HepG2 (cell line): Measurements from ENCODE around the gene ATP6V1G2. TPM values are rescaled to one million over a fixed set of nuclear protein-coding genes. Genes with fewer than 3 reads are reported as not detected.

Source experiments
- KDM5B ChIP-seq: sonication (generic); formaldehyde crosslinking; IDR thresholded peaks from 2 replicates; pipeline ENCODE4 v1.4.0; 2020; ENCODE audit warnings: missing genetic modification reagents, mild to moderate bottlenecking, borderline replicate concordance
- MATR3 ChIP-seq: sonication (generic); formaldehyde crosslinking; IDR thresholded peaks from 2 replicates; pipeline ENCODE4 v1.4.0; 2020; ENCODE audit warnings: missing genetic modification reagents
- PRPF4 ChIP-seq: fragments of 200-400 bp; formaldehyde crosslinking; IDR thresholded peaks from 2 replicates; pipeline ENCODE4 v1.6.1; 2016; ENCODE audit warnings: low read length, low read depth; ENCODE audit not compliant: poor library complexity, severe bottlenecking
- SETDB1 ChIP-seq: sonication (generic); formaldehyde crosslinking; IDR thresholded peaks from 2 replicates; pipeline ENCODE4 v1.5.1; 2020; ENCODE audit warnings: missing genetic modification reagents, mild to moderate bottlenecking, borderline replicate concordance
- SNAPC2 ChIP-seq: sonication (generic); formaldehyde crosslinking; IDR thresholded peaks from 2 replicates; pipeline ENCODE4 v1.8.1; 2022; ENCODE audit warnings: mild to moderate bottlenecking, missing genetic modification reagents
- TBX3 ChIP-seq: fragments of 450-650 bp; IDR thresholded peaks from 2 replicates; pipeline ENCODE4 v1.6.1; 2017; ENCODE audit warnings: antibody characterized with exemption, mild to moderate bottlenecking, inconsistent platforms, borderline replicate concordance
- ZNF12 ChIP-seq: sonication (generic); formaldehyde crosslinking; IDR thresholded peaks from 2 replicates; pipeline ENCODE4 v1.5.0; 2020; ENCODE audit warnings: missing genetic modification reagents
- ZNF121 ChIP-seq: sonication (generic); formaldehyde crosslinking; IDR thresholded peaks from 2 replicates; pipeline ENCODE4 v1.5.0; 2020; ENCODE audit warnings: mild to moderate bottlenecking, missing genetic modification reagents
- ZNF382 ChIP-seq: sonication (generic); formaldehyde crosslinking; IDR thresholded peaks from 2 replicates; pipeline ENCODE4 v1.5.0; 2020; ENCODE audit warnings: missing genetic modification reagents, mild to moderate bottlenecking, borderline replicate concordance
- ZNF709 ChIP-seq: sonication (generic); formaldehyde crosslinking; IDR thresholded peaks from 2 replicates; pipeline ENCODE4 v1.5.0; 2020; ENCODE audit warnings: mild to moderate bottlenecking, missing genetic modification reagents
- ZNF883 ChIP-seq: sonication (generic); formaldehyde crosslinking; IDR thresholded peaks from 2 replicates; pipeline ENCODE4 v1.5.1; 2020; ENCODE audit warnings: mild to moderate bottlenecking, missing genetic modification reagents; ENCODE audit errors: not compliant biosample characterization
- polyA plus RNA-seq, 8 experiments: library from polyadenylated mRNA; depleted of rRNA in 3 of 8; stranded (reverse) in 7 of 8; unstranded in 1 of 8; fragments of >200 nt; fragmentation: Illumina TruSeq in 4 of 8; extraction: Trizol in 4 of 8; gene quantifications; 2 replicates each; pipeline versions ENCODE4 v1.2.1 to v1.2.3, GENCODE V29; 2011 to 2016; ENCODE audit warnings: low read depth in 4 of 8, missing spikeins in 1 of 8, mixed read lengths in 1 of 8; ENCODE audit not compliant: insufficient read depth in 1 of 8
- total RNA-seq, 5 experiments: library from RNA; depleted of rRNA; stranded (reverse); fragments of >200 nt; fragmentation: Illumina TruSeq; extraction: Trizol; gene quantifications; 2 replicates each; pipeline ENCODE4 v1.2.3, GENCODE V29; 2016; ENCODE audit warnings: low read depth in 1 of 5
- TF ChIP-seq, protein P1 (sequence below): sonication (generic); formaldehyde crosslinking; IDR thresholded peaks from 2 replicates; pipeline ENCODE4 v1.4.0; 2020; ENCODE audit warnings: mild to moderate bottlenecking, low read depth, missing genetic modification reagents
- TF ChIP-seq, protein P2 (sequence below): sonication (generic); formaldehyde crosslinking; IDR thresholded peaks from 2 replicates; pipeline ENCODE4 v1.4.0; 2020; ENCODE audit warnings: missing genetic modification reagents
- TF ChIP-seq, protein P3 (sequence below): sonication (generic); formaldehyde crosslinking; IDR thresholded peaks from 2 replicates; pipeline ENCODE4 v1.4.0; 2020; ENCODE audit warnings: mild to moderate bottlenecking, missing genetic modification reagents
- TF ChIP-seq, protein P4 (sequence below): sonication (generic); formaldehyde crosslinking; IDR thresholded peaks from 2 replicates; pipeline ENCODE4 v1.5.0; 2020; ENCODE audit warnings: missing genetic modification reagents
- TF ChIP-seq, protein P5 (sequence below), 2 experiments: sonication (generic) in 1 of 2; formaldehyde crosslinking in 1 of 2; IDR thresholded peaks; 2 replicates each; pipeline versions ENCODE4 v1.6.1 to v1.9.0; 2014 to 2022; ENCODE audit warnings: antibody characterized with exemption in 1 of 2, borderline replicate concordance in 1 of 2, inconsistent platforms in 1 of 2, low read depth in 1 of 2, missing genetic modification reagents in 1 of 2
- TF ChIP-seq, protein P6 (sequence below): sonication (generic); formaldehyde crosslinking; IDR thresholded peaks from 2 replicates; pipeline ENCODE4 v1.4.0; 2020; ENCODE audit warnings: missing genetic modification reagents

The ATP6V1G2 gene
- total and polyA plus RNA-seq, 2 of the 13 experiments (the other 11 are each of a cell fraction or from before 2014, with no cell fraction given): 0.27 to 0.83 TPM

DNA sequence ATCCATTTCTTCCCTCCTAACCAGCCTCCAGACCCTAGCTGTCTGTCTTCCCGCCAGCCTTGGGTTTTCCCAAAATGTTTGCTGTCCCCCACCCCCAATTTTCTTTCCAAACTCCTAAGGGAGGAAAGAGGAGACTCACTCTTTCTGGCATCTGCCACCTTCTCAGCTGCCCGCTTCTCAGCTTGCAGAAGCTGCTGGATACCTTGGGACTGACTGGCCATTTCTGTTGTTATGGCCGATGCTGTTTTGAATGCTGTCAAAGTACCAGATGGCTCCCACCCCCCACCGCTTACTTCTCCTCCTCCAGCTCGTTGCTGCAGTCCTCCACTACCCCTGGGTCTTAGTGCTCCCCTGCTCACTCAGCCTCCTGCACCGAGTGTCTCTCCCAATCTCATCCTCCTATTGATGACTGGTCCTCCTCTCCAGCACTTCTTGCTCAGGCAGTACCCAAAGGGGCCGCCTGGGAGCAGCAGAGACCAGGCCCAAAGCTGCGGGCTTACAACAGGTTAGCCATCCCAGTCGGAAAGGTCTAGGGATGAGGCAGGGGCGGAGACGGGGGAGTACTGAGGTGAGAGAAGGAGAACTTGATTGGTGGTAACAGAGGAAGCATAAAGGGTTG, at the start of gene ATP6V1G2 (continued):
- TF ChIP-seq, protein P1, sequence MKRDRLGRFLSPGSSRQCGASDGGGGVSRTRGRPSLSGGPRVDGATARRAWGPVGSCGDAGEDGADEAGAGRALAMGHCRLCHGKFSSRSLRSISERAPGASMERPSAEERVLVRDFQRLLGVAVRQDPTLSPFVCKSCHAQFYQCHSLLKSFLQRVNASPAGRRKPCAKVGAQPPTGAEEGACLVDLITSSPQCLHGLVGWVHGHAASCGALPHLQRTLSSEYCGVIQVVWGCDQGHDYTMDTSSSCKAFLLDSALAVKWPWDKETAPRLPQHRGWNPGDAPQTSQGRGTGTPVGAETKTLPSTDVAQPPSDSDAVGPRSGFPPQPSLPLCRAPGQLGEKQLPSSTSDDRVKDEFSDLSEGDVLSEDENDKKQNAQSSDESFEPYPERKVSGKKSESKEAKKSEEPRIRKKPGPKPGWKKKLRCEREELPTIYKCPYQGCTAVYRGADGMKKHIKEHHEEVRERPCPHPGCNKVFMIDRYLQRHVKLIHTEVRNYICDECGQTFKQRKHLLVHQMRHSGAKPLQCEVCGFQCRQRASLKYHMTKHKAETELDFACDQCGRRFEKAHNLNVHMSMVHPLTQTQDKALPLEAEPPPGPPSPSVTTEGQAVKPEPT (CRISPR knock-in tag): no peak
- TF ChIP-seq, protein P2, sequence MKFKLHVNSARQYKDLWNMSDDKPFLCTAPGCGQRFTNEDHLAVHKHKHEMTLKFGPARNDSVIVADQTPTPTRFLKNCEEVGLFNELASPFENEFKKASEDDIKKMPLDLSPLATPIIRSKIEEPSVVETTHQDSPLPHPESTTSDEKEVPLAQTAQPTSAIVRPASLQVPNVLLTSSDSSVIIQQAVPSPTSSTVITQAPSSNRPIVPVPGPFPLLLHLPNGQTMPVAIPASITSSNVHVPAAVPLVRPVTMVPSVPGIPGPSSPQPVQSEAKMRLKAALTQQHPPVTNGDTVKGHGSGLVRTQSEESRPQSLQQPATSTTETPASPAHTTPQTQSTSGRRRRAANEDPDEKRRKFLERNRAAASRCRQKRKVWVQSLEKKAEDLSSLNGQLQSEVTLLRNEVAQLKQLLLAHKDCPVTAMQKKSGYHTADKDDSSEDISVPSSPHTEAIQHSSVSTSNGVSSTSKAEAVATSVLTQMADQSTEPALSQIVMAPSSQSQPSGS: peak; percentile 41; the same call in 1 of the 2 replicates
- TF ChIP-seq, protein P3, sequence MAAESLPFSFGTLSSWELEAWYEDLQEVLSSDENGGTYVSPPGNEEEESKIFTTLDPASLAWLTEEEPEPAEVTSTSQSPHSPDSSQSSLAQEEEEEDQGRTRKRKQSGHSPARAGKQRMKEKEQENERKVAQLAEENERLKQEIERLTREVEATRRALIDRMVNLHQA: no peak
- TF ChIP-seq ZNF121 (CRISPR knock-in tag) (no peak), PRPF4 (no peak), ZNF382 (no peak), SNAPC2 (CRISPR knock-in tag) (no peak), ZNF12 (no peak), ZNF709 (0 out of 2 replicates have a peak, but pooled peaks have one; percentile 15), KDM5B (CRISPR knock-in tag) (no peak), SETDB1 (CRISPR knock-in tag) (no peak), ZNF883 (CRISPR knock-in tag) (no peak), TBX3 (no peak), MATR3 (CRISPR knock-in tag) (no peak)
- TF ChIP-seq, protein P4, sequence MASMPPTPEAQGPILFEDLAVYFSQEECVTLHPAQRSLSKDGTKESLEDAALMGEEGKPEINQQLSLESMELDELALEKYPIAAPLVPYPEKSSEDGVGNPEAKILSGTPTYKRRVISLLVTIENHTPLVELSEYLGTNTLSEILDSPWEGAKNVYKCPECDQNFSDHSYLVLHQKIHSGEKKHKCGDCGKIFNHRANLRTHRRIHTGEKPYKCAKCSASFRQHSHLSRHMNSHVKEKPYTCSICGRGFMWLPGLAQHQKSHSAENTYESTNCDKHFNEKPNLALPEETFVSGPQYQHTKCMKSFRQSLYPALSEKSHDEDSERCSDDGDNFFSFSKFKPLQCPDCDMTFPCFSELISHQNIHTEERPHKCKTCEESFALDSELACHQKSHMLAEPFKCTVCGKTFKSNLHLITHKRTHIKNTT (CRISPR knock-in tag): no peak
- TF ChIP-seq, protein P5, sequence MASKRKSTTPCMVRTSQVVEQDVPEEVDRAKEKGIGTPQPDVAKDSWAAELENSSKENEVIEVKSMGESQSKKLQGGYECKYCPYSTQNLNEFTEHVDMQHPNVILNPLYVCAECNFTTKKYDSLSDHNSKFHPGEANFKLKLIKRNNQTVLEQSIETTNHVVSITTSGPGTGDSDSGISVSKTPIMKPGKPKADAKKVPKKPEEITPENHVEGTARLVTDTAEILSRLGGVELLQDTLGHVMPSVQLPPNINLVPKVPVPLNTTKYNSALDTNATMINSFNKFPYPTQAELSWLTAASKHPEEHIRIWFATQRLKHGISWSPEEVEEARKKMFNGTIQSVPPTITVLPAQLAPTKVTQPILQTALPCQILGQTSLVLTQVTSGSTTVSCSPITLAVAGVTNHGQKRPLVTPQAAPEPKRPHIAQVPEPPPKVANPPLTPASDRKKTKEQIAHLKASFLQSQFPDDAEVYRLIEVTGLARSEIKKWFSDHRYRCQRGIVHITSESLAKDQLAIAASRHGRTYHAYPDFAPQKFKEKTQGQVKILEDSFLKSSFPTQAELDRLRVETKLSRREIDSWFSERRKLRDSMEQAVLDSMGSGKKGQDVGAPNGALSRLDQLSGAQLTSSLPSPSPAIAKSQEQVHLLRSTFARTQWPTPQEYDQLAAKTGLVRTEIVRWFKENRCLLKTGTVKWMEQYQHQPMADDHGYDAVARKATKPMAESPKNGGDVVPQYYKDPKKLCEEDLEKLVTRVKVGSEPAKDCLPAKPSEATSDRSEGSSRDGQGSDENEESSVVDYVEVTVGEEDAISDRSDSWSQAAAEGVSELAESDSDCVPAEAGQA (IDR thresholded peaks at IDR 0.05; ENCODE audit: low read depth): no peak
- TF ChIP-seq, protein P5 (CRISPR knock-in tag; IDR thresholded peaks at IDR 0.05; ENCODE audit: borderline replicate concordance): no peak
- TF ChIP-seq, protein P6, sequence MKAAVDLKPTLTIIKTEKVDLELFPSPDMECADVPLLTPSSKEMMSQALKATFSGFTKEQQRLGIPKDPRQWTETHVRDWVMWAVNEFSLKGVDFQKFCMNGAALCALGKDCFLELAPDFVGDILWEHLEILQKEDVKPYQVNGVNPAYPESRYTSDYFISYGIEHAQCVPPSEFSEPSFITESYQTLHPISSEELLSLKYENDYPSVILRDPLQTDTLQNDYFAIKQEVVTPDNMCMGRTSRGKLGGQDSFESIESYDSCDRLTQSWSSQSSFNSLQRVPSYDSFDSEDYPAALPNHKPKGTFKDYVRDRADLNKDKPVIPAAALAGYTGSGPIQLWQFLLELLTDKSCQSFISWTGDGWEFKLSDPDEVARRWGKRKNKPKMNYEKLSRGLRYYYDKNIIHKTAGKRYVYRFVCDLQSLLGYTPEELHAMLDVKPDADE (CRISPR knock-in tag): no peak
